Inflammatory macrophage (primary cell): ENCODE results near the gene AIFM3.

Experiments used
- DNase-seq, 2 donors: peaks; one replicate each; pipeline ENCODE4 v3.0.0-alpha.2; 2020 to 2022

Gene AIFM3

GRCh38 chr22:20976291-20976877, 9.3 kb downstream of the AIFM3 start:
- DNase-seq: no peak

DNA sequence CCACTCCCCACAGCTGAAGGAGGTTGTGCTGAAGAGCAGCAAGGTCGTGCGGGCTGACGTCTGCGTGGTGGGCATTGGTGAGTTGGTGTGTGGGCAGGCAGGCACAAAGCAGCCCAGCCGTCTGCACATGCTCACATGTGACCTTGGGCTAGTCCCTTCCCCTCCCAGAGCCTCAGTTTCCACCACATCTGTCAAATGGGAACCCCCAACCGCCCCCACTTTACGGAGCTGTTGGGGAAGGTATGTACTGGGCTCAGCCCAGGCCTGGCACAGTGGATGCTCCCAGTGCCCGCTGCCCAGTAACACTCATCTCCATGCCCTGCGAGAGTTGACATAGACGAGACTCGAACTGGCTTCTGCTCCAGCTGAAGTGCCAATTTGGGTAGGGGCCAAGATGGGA, 10.0 kb downstream of the AIFM3 start:
- DNase-seq: no peak

- DNase-seq: no peak
Measured at GRCh38 chr22:20977516-20978170, 10.6 kb downstream of the AIFM3 start.

DNA sequence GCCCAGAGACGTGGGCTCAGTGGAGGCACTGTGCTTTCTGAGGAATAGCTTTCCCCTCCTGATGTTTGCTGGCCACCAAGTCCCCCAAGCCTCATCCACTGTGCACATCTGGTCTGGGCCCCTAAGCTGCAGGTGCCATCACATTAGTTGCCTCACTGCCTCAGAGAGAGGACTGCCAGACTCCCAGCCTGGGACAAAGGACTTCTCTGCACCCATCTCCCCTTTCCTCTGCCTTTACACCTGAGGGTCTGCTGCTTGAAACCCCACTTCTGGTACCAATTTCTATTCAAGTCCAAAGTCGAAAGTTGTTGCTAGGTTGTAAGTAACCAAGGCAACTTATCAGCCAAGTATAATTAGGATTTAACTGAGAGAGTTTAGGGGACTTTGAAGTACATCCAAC, 11.4 kb downstream of the AIFM3 start:
- no peak for DNase-seq

DNA sequence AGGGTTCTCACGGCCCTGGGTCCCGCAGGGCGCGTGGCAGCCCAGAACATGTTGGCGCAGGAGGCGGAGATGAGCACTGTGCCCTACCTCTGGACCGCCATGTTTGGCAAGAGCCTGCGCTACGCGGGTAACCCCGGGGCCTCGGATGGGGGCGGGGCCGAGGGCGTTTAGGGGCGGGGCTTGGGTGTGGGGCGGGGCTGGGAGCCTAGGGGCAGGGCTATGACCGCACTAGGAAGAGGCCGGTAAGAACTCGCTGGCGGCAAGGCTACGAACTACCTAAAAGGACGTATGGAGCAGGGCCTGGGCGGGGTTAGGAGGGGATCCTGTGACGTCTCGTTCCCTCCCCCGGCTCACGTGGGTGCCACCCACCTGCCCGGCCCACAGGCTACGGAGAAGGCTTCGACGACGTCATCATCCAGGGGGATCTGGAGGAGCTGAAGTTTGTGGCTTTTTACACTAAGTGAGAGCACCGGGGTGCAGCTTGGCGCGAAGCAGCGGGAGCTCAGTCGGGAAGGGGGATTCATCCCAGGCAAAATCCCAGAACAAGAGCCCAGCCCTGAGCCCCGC, 12.3 kb downstream of the AIFM3 start:
- peak; percentile 74 to 81 for DNase-seq

DNA sequence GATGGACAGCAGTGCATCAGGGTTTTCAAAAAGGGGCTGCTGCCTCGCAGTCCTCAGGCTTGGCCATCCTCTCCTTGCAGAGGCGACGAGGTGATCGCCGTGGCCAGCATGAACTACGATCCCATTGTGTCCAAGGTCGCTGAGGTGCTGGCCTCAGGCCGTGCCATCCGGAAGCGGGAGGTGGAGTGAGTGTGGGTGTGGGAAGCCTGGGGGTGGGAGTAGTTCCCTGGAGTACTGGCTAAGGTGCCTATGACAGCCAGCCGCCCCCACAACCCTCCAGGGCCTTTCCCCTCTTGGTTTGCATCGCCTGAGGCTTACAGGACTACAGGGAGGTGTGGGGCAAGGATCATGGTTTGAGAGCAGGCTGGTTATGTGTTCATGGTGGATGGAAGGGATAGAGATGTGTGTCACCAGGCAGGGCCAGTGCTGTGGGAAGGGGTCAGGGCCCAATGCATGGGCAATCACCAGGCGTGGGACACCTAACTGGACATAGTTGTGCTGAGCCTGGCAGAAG, 12.9 kb downstream of the AIFM3 start:
- DNase-seq: peak in 1 of 2 donors; percentile 30

DNA sequence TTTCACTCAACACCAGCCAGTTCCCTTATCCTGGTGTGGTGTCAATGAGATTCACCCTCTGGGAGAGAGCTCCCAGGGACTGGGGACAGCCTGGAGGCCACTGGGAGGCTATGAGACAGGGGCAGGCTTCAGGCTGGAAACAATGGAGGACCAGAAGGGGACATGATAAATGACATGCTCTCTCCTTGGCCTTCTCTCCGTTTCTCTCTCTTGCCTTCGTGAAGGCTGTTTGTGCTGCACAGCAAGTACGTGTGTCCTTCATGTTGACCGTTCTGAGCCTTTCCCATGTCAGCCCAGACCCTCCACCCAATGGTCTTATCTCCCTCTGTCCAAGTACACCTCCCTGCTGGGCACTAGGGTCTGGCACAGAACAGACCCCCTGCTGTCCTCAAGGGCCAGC, 13.5 kb downstream of the AIFM3 start:
- DNase-seq: no peak

DNA sequence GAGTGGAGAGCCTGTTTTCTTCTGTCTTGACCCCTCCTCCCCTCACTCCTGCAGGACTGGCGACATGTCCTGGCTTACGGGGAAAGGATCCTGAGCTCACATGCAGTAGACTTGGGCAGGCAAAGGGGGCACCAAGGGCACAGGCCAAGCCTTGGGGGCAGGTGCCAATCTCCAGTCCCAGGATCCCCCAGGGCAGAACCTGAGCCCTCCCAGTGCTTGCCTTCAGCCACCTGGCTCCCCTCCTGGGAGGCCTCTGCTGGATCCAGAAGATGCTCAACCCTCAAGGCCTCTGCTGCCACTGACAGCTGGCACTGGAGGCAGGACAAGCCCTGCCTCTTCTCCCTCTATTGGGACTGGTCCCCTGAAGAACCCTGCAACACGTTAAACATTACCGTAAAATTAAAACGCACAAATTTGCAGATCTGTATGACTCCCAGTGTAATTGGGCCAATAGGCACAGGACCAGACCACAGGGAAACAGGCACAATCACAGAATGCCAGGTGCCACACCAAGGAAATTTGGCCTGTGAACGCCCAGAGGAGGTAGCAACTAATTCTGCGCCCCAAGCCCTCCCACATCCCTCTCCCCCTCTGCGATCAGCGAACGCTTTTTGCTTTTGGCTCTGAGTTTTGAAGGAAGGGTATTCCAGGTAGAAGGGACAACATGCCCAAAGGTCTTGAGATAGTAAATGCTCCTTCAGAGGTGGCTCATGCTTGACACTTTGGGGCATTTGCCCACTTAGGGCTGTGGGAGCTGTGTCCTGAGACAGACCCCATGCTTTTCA, 14.1 kb downstream of the AIFM3 start:
- DNase-seq: no peak

DNA sequence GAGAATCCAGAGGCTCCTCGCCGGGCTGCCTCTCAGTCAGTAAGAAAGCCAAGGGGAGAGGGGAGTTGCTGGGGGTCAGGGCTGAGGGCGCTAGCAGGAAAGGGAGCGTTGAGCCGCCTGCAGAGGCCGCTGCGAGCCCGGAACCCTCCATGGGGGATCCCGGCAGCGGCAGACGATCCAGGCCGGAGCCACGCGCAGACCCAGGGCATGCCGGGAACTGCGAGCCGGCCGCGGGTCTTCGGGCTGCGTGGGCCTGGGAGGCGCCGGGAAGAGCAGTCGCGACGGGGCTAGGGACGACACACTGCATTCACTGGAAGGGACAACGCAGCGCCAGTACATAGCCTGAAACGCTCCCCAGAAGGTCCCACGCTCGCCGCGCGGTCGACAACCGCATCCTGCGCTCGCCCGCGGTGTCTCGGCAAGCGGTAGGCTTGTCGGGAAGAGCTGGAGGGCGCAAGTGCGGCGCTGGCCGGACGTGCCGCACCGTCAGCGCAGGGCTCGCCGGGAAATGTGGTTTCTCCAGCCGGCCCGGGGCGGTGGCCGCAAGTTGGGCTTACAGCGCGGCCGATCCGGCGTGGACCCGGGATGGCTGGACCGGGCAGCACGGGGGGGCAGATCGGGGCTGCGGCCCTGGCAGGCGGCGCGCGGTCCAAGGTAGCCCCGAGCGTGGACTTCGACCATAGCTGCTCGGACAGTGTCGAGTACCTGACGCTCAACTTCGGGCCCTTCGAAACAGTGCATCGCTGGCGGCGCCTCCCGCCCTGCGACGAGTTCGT, 14.9 kb downstream of the AIFM3 start, which contains the start of gene LZTR1:
LZTR1 (plus strand) TSS at position 511 of the 776 bp plus-strand sequence; CDS start at position 586, 75 bp downstream.
- peak; percentile 74 to 86 for DNase-seq

DNA sequence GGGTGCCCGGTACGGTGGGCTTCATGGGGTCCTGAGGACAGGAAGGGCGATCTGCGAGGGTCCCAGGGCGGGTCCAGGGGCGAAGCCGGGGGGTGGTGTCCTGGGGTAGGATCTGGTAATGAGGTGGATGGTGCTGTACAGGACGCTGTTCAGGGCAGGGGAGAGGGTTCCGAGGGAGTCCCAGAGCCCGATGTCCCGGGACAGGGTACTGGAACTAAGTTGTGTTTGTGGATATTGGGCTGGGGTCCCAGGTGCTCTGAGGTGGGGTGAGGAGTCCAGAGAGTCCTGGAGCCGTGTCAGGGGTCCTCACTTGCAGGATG, 15.5 kb downstream of the AIFM3 start:
- no peak for DNase-seq

GRCh38 chr22:20983081-20983771, 16.2 kb downstream of the AIFM3 start:
- DNase-seq: no peak

DNA sequence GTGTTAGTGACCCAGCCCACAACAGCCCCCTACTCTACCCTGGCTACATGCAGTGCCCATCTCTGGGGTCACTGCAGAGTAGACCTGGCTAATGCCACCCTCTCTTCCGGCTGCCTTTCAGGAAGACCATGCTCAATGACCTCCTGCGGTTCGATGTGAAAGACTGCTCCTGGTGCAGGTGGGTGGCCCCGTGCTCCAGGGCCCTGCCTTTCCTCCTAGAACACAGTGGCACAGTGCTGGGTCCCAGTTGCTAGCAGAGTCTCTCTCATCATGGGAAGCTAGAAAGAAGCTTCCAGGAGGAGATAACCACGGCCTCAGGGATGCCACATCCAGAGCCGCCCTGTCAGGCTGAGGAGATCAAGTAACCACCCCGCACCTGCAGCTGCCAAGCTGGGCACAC, 18.7 kb downstream of the AIFM3 start:
- no peak for DNase-seq

GRCh38 chr22:20986365-20986764, 19.3 kb downstream of the AIFM3 start:
- DNase-seq: no peak

DNA sequence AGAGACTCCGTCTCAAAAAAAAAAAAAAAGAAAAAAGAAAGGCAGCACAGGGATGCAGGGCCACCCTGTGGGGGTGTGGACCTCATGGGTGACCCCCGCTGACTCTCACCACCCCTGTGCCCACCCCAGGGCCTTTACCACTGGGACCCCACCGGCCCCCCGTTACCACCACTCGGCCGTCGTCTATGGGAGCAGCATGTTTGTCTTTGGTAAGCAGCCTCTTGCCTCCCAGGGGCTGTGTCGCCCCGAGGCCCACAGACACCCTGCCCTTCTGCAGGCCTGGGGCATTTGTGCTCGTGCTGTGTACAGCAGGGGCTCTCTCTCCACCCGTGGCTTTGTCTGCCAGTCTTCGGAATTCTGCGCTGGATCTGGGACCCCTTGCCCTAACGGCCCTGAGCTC, 20.3 kb downstream of the AIFM3 start:
- no peak for DNase-seq

DNA sequence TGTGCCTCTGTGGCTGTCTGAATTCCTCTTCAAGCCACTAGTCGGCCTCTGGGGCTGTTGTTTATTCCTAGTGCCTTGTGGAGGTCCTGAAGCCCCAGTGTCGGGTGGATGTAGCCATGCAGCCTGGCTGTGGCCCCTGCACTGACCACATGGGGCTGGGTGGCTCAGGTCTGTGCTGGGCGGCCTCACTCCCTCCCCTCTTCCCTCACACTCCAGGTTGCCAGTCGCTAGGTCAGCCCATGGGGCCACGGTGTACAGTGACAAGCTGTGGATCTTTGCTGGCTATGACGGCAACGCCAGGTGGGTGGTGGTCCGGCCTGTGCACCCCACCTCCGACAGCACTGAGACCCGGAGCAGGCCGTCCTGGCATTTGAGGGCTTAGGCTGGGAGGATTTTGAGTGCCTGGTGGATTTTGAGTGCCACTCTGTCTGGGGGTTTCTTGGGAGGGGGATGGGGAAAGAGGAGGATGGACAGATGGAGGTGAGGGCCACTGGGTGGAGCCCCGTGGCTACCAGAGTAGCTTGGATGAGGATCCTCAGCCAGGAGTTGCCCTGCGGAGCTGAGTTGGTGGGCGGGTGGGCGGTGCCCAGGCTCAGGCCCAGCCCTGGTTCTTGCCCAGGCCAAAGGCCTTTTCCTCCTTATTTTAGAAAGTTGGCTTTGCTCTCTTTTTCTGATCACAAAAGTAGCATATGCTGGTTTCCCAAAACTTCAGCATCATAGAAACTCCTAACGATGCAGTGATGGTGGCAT, 21.7 kb downstream of the AIFM3 start:
- peak in 1 of 2 donors; percentile 37 for DNase-seq

GRCh38 chr22:20989323-20990138, 22.5 kb downstream of the AIFM3 start:
- no peak for DNase-seq

GRCh38 chr22:20990184-20991180, 23.4 kb downstream of the AIFM3 start:
- DNase-seq: no peak

- no peak for DNase-seq
Measured at GRCh38 chr22:20991252-20992055, 24.4 kb downstream of the AIFM3 start.
